ENCODE results near the gene VAMP3.

DNA sequence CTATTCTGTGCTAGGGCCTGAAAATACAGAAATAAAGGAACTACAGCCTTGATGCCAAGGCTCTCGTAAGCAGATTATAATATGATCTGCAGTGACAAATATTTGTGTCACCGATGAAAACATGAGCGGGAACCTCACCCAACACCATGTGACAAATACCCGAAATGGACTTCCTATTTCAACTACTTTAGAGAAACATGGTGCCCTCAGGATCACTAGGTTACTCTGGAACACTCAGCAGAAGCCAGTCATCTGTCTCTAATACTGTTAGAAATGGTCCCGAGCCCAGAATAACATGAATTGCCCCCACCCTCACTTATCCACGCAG, 463 bp upstream of the VAMP3 start:
- TF ChIP-seq CTCF (conservative IDR thresholded peaks at IDR 0.05; ENCODE audit: low read length) = no peak
- no peak for TF ChIP-seq EZH2phosphoT487 (IDR thresholded peaks at IDR 0.05; ENCODE audit: borderline replicate concordance)
